NCI-H2196 treated with DMSO at 0.1 percent for 48 hours (cell line): ENCODE data around the gene UNC93A.
"Not testable (repeated sequence)": the region's sequence is repeated elsewhere in the genome, so short reads cannot be mapped to it uniquely, and the experiment has no call there.

Source experiments
- DNase-seq: peaks from one replicate; lab custom pipeline; 2025; ENCODE audit not compliant: unreplicated experiment; lab: John Stamatoyannopoulos, UW

Gene UNC93A

DNA sequence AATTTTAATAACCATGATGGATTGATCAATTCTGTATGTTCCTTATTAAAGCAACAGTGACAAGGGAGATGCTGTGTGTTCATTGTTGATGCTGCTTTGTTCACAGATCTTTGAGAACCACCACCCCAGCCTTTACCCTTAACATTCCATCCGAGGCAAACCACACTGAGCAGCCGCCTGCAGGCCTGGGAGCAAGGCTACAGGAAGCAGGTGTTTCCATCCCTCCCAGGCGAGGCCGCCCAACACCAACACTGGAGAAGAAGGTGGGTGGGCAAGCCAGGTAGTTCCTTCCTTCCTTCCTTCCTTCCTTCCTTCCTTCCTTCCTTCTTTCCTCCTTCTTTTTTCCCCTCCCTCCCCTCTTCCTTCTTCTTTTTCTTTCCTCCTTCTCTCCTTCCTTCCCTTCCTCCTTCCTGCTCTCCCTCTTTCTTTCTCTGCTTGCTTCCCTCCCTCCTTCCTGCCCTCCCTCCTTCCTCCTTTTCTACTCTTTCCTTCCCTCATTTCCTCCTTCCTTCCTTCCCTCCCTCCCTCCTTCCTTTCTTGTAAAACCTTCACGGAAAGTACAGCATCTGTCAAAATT lies 47.5 kb downstream of the UNC93A start:
- DNase-seq = no peak

DNA sequence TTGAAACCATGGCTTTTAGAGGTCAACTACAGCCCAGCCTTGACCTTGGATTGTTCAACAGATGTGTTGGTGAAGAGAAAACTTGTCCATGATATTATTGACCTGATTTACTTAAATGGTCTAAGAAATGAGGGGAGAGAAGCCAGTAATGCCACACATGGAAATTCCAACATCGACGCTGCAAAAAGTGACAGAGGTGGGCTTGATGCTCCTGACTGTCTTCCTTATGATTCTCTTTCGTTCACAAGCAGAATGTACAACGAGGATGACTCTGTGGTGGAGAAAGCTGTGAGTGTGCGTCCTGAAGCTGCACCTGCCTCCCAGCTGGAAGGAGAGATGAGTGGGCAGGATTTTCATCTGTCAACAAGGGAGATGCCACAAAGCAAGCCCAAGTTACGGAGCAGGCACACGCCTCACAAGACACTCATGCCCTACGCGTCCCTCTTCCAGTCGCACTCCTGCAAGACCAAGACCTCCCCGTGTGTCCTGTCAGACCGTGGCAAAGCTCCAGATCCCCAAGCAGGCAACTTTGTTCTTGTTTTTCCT lies 50.0 kb downstream of the UNC93A start:
- DNase-seq = no peak

DNA sequence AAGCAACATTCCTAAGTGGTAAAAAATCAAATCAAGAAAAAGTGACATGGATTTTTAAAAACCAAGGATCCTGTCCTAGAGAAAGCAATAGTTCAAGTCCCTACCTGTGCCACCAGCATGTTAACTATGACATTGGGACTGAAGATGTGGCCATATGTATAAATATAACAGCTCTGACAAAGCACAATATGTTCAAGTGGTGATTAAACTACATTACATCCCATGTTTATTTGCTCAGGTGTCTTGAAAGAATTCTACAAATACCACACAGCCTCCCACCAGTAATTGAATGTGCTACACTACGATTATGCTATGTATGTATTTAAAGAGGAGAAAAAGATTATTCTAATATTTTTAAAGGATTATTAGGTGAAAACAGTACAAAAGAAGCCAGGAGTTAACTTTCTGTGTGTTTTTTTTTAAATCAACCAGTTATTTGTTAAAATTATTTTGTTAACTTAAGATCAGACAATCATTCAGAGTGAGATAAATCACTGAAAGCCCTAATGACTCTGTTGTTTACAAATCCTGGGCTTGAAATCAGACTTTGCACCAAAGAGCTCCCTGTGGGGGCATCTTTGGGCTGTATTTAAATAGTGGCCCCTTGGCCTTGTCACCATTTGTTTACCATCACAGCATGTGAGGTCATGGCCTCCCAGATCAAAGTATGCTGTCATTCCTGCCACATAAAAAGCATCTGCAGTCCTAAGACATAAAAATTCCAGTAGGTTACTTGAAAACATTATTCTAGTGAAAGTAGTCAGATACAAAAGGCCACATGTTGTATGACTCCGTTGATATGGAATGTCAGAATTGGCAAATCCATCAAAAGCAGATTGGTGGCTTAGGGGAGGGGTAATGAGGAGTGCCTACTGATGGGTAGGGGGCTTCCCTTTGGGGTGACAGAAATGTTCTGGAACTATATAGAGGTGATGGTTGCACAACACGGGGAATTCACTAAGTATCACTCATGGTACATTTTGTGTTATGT lies 50.8 kb downstream of the UNC93A start:
- no peak for DNase-seq

DNA sequence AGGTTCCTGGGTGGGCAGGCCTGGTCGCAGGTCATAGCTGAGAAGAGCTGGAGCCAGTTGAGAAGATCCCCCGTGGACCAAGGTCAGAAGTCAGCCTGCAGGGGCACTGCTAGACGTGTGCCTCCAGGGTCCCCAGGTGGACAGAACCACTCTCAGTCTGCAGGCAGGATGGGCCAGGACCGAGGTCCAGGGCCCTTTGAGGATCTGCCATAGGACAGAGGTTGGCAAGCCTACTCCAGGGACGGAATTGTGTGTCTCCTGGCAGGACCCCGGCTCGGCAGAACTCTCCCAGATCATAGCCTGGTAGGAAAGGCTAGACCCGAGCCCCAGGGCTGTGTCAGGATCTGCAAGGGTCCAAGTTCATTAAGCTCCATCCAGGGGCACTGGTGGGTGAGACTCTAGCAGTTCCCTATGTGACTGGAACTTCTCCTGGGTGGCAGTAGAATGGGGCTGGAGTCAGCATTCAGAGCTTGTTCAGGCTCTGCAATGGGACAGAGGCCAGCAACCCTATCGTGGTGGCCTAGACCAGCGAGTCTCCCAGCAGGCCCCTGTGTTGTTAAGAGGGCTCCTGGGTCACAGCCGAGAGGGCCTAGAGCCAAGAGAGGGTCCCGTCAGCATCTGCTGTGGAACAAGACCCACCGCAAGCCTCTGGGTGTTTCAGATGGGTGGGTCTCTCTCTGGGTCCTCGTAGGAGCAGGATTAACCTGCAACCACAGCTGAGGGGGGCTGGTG lies 51.9 kb downstream of the UNC93A start:
- no peak for DNase-seq

DNA sequence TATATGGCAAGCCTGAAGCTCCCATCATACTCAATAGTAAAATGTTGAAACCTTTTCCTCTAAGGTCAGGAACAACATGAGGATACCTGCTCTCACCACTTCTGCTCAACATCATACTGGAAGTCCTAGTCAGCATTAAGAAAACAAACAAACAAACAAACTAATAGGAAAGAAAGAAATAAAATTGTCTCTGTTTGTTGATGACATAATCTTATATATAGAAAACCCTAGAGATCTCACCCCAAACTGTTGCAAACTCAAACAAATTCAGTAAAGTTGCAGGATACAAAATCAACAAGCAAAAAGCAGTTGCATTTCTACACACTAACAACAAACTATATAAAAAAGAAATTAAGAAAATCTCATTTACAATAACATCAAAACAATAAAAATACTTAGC lies 54.2 kb downstream of the UNC93A start:
- DNase-seq = no peak

DNA sequence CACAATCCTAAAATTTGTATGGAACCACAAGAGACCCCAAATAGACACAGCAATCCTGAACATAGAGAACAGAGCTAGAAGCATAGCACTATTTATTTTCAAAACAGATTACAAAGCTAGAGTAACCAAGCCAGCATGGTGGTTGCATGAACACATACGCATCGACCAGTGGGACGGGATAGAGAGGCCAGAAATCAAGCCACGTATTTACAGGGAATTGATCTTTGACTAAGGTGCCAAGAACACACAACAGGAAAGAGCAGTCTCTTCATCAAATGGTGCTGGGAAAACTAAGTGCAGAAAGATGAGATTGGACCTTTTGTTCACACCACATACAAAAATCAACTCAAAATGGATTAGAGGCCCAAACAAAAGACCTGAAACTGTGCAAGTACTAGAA lies 54.8 kb downstream of the UNC93A start:
- no peak for DNase-seq

DNA sequence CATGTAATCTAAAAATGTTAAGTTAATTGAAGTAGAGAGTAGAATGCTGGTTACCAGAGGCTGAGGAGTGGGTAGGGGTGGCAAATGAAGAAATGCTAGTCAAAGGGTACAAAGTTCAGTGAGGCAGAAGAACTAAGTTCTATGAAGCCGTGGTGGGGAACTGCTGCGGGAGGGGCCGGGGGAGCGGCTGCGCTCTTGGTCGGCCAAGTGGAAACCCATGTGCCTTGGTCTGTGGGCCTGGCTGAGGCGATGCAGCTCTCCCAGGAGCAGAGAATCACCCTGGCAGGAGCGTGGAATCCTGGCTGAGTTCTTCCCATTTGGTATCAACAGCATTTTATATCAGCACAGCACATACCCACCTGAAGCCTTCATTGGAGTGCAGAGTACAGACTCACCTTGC lies 56.1 kb downstream of the UNC93A start:
- DNase-seq = no peak

DNA sequence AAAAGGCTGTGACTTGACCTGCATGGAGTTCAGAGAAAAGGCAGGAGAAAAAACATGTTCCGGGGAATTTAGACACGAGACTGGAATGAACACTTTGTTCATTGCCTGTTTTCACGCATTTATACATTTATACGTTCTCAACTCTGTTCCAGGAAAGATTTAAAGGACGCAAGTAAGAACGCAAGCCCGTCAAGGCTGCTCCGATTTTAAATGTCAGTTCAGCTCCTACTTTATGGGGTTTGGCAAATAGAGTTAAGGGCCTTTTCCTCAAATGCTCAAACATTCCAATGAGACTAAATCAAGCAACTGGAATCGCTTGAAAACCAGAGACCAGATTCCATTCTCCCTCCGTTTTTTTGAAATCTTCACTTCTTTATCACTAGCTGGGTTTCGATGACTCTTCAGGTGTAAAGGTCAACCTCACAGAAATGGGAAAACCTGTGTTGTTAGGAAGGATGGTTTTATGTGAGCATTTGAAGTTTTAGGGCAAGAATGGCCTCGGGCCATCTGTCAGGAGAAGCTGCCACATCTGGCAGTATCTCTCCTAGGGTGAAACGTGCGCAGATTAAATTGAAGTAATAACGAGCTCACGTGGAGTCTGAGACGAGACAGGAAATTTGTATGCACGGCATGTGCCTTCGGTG lies 58.6 kb downstream of the UNC93A start:
- no peak for DNase-seq

DNA sequence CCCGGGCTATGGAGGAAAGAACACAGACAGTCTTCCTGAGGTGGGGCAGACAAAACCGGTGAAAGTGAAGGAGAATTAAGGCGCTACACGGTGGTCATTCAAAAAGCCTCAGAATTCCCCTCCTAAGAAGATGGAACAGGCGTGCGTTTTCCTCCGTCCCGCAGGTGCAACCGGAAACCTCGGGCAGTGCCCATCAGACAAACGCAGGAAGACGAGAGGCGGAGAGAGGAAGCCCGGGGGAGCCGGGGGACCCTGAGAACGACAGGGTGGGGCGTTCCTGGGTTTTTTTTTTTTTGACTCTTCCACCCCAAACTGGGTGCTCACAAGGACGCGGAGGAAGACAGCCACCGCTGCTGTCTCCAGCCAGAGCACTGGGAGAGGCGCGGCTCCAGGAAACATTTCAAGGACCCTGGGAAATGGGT lies 59.2 kb downstream of the UNC93A start:
- DNase-seq = no peak

DNA sequence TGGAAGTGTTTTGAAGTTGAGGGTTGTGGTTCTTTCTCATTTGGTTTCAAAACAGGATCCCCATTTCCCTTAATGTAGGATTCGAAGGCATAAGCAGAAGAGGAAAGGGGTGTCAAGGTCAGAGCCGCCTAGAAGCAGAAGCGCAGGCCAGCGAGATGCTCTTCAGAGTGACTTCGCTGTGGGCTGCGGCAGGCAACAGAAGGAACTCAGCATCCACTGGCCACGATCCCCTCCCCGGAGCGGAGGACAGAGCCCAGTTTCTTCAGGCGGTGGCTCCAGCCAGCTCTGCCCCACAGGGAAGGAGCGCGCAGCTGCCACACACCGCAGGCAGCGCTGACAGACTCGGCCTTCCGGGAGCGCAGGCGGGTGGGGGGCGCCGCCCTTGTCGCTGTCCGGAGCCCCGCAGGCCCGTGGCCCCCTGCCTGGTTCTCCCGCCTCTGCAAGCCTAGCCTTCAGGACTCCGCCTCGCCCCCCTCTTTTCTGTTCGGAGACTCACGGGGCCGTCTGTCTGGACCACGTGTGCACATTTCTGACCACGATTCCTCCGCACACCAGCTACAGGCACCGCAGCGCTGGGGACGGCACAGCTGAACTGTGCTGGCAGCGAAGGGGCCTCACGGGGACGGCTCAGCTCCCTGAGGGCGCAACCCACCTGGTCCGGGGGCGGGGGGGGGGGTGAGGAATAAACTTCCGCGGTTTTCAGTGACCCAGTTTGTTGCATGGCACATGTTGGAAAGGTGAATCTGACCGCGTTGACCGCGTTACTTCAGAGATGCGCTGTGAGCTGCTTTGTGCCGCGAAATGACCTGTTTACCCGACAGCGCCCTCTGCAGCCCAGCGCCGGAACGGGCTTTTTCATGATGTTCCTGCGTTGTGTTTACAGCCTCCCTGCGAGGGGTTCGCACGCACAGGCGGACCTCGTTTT lies 59.9 kb downstream of the UNC93A start:
- DNase-seq = peak; percentile 13

DNA sequence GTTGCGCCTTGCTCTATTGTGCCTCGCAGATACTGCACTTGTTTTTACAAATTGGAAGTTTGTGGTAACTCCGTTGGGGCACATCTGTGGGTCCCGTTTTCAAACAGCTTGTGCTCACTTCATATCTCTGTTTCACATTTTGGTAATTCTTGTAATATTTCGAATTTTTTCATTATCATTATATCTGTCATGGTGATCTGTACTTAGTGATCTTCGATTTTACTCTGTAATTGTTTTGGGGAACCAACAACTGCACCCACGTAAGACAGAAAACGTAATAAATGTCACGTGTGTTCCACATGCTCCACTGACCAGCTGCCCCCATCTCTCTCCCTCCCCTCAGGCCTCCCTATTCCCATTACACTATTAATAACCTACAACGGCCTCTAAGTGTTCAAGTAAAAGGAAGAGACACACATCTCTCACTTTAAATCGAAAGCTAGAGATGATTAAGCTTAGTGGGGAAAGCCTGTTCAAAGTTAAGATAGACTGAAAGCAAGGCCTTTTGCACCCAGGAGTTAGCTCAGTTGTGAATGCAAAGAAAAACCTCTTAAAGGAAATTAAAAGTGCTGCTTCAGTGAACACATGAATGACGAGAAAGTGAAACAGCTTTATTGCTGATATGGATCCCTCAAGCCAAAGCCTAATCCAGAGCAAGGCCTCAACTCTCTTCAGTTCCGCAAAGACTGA lies 60.7 kb downstream of the UNC93A start:
- no peak for DNase-seq

DNA sequence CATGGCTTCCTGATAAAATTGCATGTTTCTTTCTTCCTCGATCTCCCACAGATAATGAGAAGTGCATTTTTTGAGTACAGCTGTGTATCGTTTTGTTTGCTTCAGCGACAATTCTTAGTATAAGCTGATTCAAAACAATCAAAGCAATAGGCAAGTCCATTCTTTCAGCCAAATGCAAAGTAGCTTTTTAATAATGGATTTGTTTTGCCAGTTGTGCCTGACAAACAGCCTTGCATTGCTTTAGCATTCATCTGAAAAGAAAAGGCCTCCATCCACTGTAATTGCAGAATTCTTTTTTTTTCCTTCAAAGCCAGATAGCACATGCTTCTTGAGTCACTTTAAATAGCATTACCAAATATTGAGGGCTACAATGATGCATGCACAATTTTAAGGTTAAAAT lies 65.8 kb downstream of the UNC93A start:
- DNase-seq = no peak

DNA sequence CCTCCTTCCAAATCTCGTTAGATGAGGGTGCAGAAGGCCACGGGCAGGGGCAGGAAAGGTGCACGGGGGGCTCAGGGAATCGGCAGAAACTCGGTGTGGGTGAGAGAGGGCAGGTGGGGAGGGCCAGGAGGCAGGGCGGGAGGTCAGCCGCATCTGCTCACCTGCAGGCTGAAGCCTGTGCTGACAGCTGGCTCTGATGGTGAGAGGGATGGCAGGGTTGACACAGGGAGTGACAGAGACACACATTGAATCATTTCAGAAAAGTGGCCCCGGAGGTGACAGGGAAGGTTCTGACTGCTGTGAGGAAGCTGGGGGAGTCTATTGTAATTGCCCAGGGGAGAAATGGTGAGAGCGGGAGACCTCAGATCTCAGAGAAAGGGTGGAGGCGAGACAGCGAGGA lies 67.3 kb downstream of the UNC93A start:
- DNase-seq = not testable (repeated sequence)

DNA sequence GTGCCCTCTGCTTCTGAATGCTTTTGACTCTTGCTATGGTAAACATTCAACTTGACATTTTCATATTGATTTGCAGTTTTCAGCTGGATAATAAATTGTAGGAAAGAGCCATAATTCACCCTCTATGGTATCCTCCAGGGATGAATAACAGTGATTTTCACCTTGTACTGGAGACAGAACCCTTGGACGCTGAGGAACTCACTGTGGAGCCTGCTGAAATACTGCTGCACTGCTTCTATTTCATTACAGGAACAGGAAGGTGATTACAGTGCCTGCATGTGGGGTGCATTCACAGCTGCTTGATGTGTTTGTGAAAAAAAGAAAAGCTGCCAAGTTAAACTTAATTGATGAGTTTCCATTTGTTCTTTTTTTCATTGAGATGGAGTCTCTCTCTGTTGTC lies 70.1 kb downstream of the UNC93A start:
- not testable (repeated sequence) for DNase-seq
